ENCODE measurements around the gene AMOTL2. TPM values are rescaled to one million over a fixed set of nuclear protein-coding genes. Genes with fewer than 3 reads are reported as not detected.

Gene AMOTL2
- polyA plus RNA-seq, 2 of the 4 experiments (the other 2 are of a cell fraction): 41.1 to 44.1 TPM

GRCh38 chr3:134340362-134340981, 33.8 kb downstream of the AMOTL2 start (continued):
- no peak for TF ChIP-seq FOSB (CRISPR knock-in tag; IDR thresholded peaks at IDR 0.05)

- DNase-seq (ENCODE audit: low read depth in 1 of 2, low spot score in 1 of 2) (no peak), ATAC-seq (no peak), FAIRE-seq (no peak)
- H3K4me1 ChIP-seq: peaks cover 42% of the 10 kb centered on the region
- POLR2A ChIA-PET: no interaction called here
- peak overlapping the region; percentile 1; the same call in 1 of the 3 replicates for H3K4me2 ChIP-seq
- 98% methylated on average over 5 of the region's 5 CpGs for WGBS (ENCODE audit: missing lambda C conversion rate)
- peak overlapping the region; percentile 57 to 100; a peak in 5 of 6 replicates for H3K27ac ChIP-seq
- CTCF ChIA-PET: interaction anchor here (0.8 to 2.8 kb wide), 3 partner anchors 8 to 26 kb away, joined by 3 to 12 read pairs (median 6); no protein-coding TSS in a partner anchor
- no peaks in the 10 kb centered on the region for H3K9me3 ChIP-seq
- H3K4me3 ChIP-seq: no peak overlapping the region
- no peak for TF ChIP-seq ZNF302 (CRISPR knock-in tag; IDR thresholded peaks at IDR 0.05)
- TF ChIP-seq E2F6 (IDR thresholded peaks at IDR 0.05; ENCODE audit: borderline replicate concordance, low read depth): no peak
- TF ChIP-seq HDAC2 (IDR thresholded peaks at IDR 0.05): no peak
- no peak for TF ChIP-seq RFX5 (IDR thresholded peaks at IDR 0.05)
- no peak for TF ChIP-seq HEYL (CRISPR knock-in tag; IDR thresholded peaks at IDR 0.05)
These were observed 34.3 kb downstream of the AMOTL2 start for GRCh38 chr3:134339913-134340312.

- ChIA-PET POLR2A (interaction anchor here (0.8 kb wide), 1 partner anchor 26 kb away, joined by 4 read pairs; no protein-coding TSS in a partner anchor), CTCF (interaction anchor here (0.8 to 2.8 kb wide), 5 partner anchors 9 to 138 kb away, joined by 3 to 12 read pairs (median 4); no protein-coding TSS in a partner anchor)
- no peak overlapping the region for H3K4me3 ChIP-seq
- FAIRE-seq (no peak), ATAC-seq (0 out of 6 replicates have a peak, but pooled peaks have one; percentile 11 to 30), DNase-seq (ENCODE audit: low read depth in 1 of 2, low spot score in 1 of 2) (no peak)
- no peaks in the 10 kb centered on the region for H3K9me3 ChIP-seq
- TF ChIP-seq EHF (CRISPR knock-in tag; IDR thresholded peaks at IDR 0.05) (no peak), MAZ (IDR thresholded peaks at IDR 0.05; ENCODE audit: borderline replicate concordance, low read depth, low read length) (no peak), NR3C1 (IDR thresholded peaks at IDR 0.05) (no peak), SREBF2 (IDR thresholded peaks at IDR 0.05) (no peak)
- 96% methylated on average over 9 of the region's 9 CpGs for WGBS (ENCODE audit: missing lambda C conversion rate)
- H3K4me1 ChIP-seq: peaks cover 48% of the 10 kb centered on the region
- H3K27ac ChIP-seq: peak overlapping the region; percentile 96 to 100; a peak in 3 of 6 replicates
- H3K4me2 ChIP-seq: no peak overlapping the region
These were observed 34.9 kb downstream of the AMOTL2 start for GRCh38 chr3:134339331-134339730.

- DNase-seq (ENCODE audit: low read depth in 1 of 2, low spot score in 1 of 2) (no peak), ATAC-seq (no peak), FAIRE-seq (no peak)
- H3K9me3 ChIP-seq: no peaks in the 10 kb centered on the region
- H3K4me3 ChIP-seq: no peak overlapping the region
- 90% methylated on average over 5 of the region's 5 CpGs for WGBS (ENCODE audit: missing lambda C conversion rate)
- peak overlapping the region; percentile 96 to 100 for H3K27ac ChIP-seq
- peaks cover 54% of the 10 kb centered on the region for H3K4me1 ChIP-seq
- no peak overlapping the region for H3K4me2 ChIP-seq
- TF ChIP-seq HOXA7 (CRISPR knock-in tag; IDR thresholded peaks at IDR 0.05) (no peak), CTCF (IDR thresholded peaks at IDR 0.05) (no peak), PHF8 (IDR thresholded peaks at IDR 0.05; ENCODE audit: borderline replicate concordance, low read depth) (no peak), CHD2 (IDR thresholded peaks at IDR 0.05; ENCODE audit: low read length, partially characterized antibody) (no peak), SMC3 (IDR thresholded peaks at IDR 0.05) (no peak), E2F6 (IDR thresholded peaks at IDR 0.05; ENCODE audit: borderline replicate concordance, low read depth) (no peak), NFE2L2 (conservative IDR thresholded peaks at IDR 0.05; ENCODE audit: low read length) (no peak), CEBPB (IDR thresholded peaks at IDR 0.05) (no peak), ZC3H11A (IDR thresholded peaks at IDR 0.05) (no peak), NR3C1 (IDR thresholded peaks at IDR 0.05) (no peak), USF2 (IDR thresholded peaks at IDR 0.05) (no peak), MAZ (IDR thresholded peaks at IDR 0.05; ENCODE audit: borderline replicate concordance, low read depth, low read length) (no peak), BCL3 (IDR thresholded peaks at IDR 0.05) (no peak), ATOH8 (CRISPR knock-in tag; IDR thresholded peaks at IDR 0.05; ENCODE audit: low read depth) (no peak), EHMT2 (IDR thresholded peaks at IDR 0.05; ENCODE audit: low read depth) (no peak), NPAS2 (CRISPR knock-in tag; IDR thresholded peaks at IDR 0.05; ENCODE audit: borderline replicate concordance) (no peak)
- CTCF ChIA-PET: interaction anchor here (0.6 to 2.8 kb wide), 6 partner anchors 10 to 146 kb away, joined by 3 to 12 read pairs (median 4); no protein-coding TSS in a partner anchor
- POLR2A ChIA-PET: interaction anchor here (0.8 kb wide), 1 partner anchor 26 kb away, joined by 4 read pairs; no protein-coding TSS in a partner anchor
These were observed 35.6 kb downstream of the AMOTL2 start for GRCh38 chr3:134338516-134339261.
